Trophoblast cell (in vitro differentiated cells and primary cell): ENCODE measurements around the gene GASK1A.

ENCODE experiments used
- DNase-seq, 2 donors: peaks; one replicate each; pipeline ENCODE4 v3.0.0-alpha.2; 2016
- H2AFZ ChIP-seq: 2 replicates; pipeline ENCODE4 v1.6.1; 2013; ENCODE audit warnings: low read length, moderate library complexity, mild to moderate bottlenecking; ENCODE audit not compliant: insufficient read depth, poor library complexity
- H2AK5ac ChIP-seq: 2 replicates; pipeline ENCODE4 v1.6.1; 2013; ENCODE audit warnings: mild to moderate bottlenecking, low read length
- H2BK120ac ChIP-seq: 2 replicates; pipeline ENCODE4 v1.6.1; 2013; ENCODE audit warnings: low read length, mild to moderate bottlenecking, moderate library complexity; ENCODE audit not compliant: insufficient read depth, poor library complexity
- H2BK12ac ChIP-seq: 2 replicates; pipeline ENCODE4 v1.6.1; 2013; ENCODE audit warnings: mild to moderate bottlenecking, low read length, moderate library complexity
- H2BK5ac ChIP-seq: 2 replicates; pipeline ENCODE4 v1.6.1; 2013; ENCODE audit warnings: low read length, low read depth, moderate library complexity, mild to moderate bottlenecking; ENCODE audit not compliant: poor library complexity
- H3K14ac ChIP-seq: 2 replicates; pipeline ENCODE4 v1.6.1; 2013; ENCODE audit warnings: mild to moderate bottlenecking, low read length
- H3K18ac ChIP-seq: 2 replicates; pipeline ENCODE4 v1.6.1; 2013; ENCODE audit warnings: mild to moderate bottlenecking, low read length
- H3K23ac ChIP-seq: 2 replicates; pipeline ENCODE4 v1.6.1; 2013; ENCODE audit warnings: low read length
- H3K27ac ChIP-seq: 2 replicates; pipeline ENCODE4 v1.5.1; 2013; ENCODE audit warnings: low read depth, mild to moderate bottlenecking, inconsistent platforms, low read length, moderate library complexity
- H3K27me3 ChIP-seq: 2 replicates; pipeline ENCODE4 v1.6.1; 2013; ENCODE audit warnings: inconsistent platforms, mild to moderate bottlenecking, low read length, moderate library complexity; ENCODE audit not compliant: insufficient read depth
- H3K36me3 ChIP-seq, 2 experiments: 1 replicate in 1 of 2; 2 replicates in 1 of 2; pipeline ENCODE4 v1.6.1; 2013; ENCODE audit warnings: low read length in 2 of 2, mild to moderate bottlenecking in 2 of 2, moderate library complexity in 1 of 2; ENCODE audit not compliant: insufficient read depth in 2 of 2, control insufficient read depth in 1 of 2
- H3K4ac ChIP-seq: 2 replicates; pipeline ENCODE4 v1.6.1; 2013; ENCODE audit warnings: low read depth, mild to moderate bottlenecking, low read length, moderate library complexity
- H3K4me1 ChIP-seq, 2 experiments: 1 replicate in 1 of 2; 2 replicates in 1 of 2; pipeline ENCODE4 v1.6.1; 2013; ENCODE audit warnings: low read length in 2 of 2, mild to moderate bottlenecking in 2 of 2, moderate library complexity in 1 of 2; ENCODE audit not compliant: insufficient read depth in 2 of 2, control insufficient read depth in 1 of 2
- H3K4me2 ChIP-seq: 2 replicates; pipeline ENCODE4 v1.6.1; 2013; ENCODE audit warnings: inconsistent platforms, mild to moderate bottlenecking, low read length, moderate library complexity
- H3K4me3 ChIP-seq: 2 replicates; pipeline ENCODE4 v1.5.1; 2013; ENCODE audit warnings: mild to moderate bottlenecking, low read depth, low read length, inconsistent platforms
- H3K79me1 ChIP-seq: one replicate; pipeline ENCODE4 v1.6.1; 2013; ENCODE audit warnings: low read length
- H3K79me2 ChIP-seq: 2 replicates; pipeline ENCODE4 v1.6.1; 2013; ENCODE audit warnings: low read length, mild to moderate bottlenecking; ENCODE audit not compliant: control insufficient read depth, insufficient read depth, poor library complexity
- H3K9ac ChIP-seq: 2 replicates; pipeline ENCODE4 v1.6.1; 2013; ENCODE audit warnings: mild to moderate bottlenecking, low read length
- H3K9me3 ChIP-seq: 2 replicates; pipeline ENCODE4 v1.6.1; 2013; ENCODE audit warnings: low read depth, mild to moderate bottlenecking, control low read depth, inconsistent platforms, low read length; ENCODE audit not compliant: insufficient read depth
- H4K12ac ChIP-seq: 2 replicates; pipeline ENCODE4 v1.6.1; 2013; ENCODE audit warnings: low read depth, mild to moderate bottlenecking, low read length, moderate library complexity
- H4K8ac ChIP-seq: 2 replicates; pipeline ENCODE4 v1.6.1; 2013; ENCODE audit warnings: low read depth, mild to moderate bottlenecking, low read length, moderate library complexity
- H4K91ac ChIP-seq: one replicate; pipeline ENCODE4 v1.6.1; 2013; ENCODE audit warnings: low read depth, mild to moderate bottlenecking, low read length, moderate library complexity
- WGBS: extraction: QIAGEN DNeasy Blood & Tissue Kit; methylation state at CpG from one replicate; pipeline ENCODE4 v1.1.7; 2013; ENCODE audit warnings: missing lambda C conversion rate; ENCODE audit not compliant: insufficient read length, insufficient coverage; ENCODE audit errors: extremely low coverage; 5-methylcytosine and 5-hydroxymethylcytosine counted together

GASK1A gene

DNA sequence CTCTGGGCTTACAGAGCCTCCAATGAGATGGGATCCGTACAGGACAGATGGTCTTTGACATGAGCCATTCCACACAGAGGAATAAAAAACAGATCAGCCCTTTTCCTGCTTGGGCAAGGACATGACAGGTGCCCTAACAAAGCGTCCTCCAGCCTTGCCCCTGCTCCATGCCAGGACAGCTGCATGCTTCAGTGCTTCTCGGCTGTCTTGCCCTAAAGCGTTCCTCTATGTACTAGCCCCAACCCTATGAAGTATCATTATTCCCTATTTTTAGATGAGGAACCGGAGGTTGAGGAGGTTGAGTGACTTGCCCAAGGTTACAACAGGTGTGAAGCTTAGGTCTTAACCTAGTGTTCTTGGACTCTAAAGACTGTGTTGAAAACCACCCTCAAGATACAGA, 116.3 kb downstream of the GASK1A start:
- H3K4ac ChIP-seq = no peak overlapping the region
- no peak overlapping the region for H3K23ac ChIP-seq
- H3K79me2 ChIP-seq = no peaks in the 10 kb centered on the region
- no peak overlapping the region for H3K4me3 ChIP-seq
- H3K18ac ChIP-seq = no peak overlapping the region
- H3K4me1 ChIP-seq = no peaks in the 10 kb centered on the region
- H4K91ac ChIP-seq = no peak overlapping the region
- no peaks in the 10 kb centered on the region for H3K79me1 ChIP-seq
- no CpG with 5 or more reads among the region's 5 CpGs for WGBS
- H3K27ac ChIP-seq = no peak overlapping the region
- H2AFZ ChIP-seq = no peak overlapping the region
- H3K27me3 ChIP-seq = no peaks in the 10 kb centered on the region
- H2AK5ac ChIP-seq = no peak overlapping the region
- no peak overlapping the region for H3K9ac ChIP-seq
- H4K12ac ChIP-seq = no peak overlapping the region
- H4K8ac ChIP-seq = no peak overlapping the region
- no peak overlapping the region for H3K4me2 ChIP-seq
- no peak overlapping the region for H2BK5ac ChIP-seq
- H3K9me3 ChIP-seq = no peaks in the 10 kb centered on the region
- no peaks in the 10 kb centered on the region for H3K36me3 ChIP-seq
- no peak overlapping the region for H3K14ac ChIP-seq
- no peak for DNase-seq
- H2BK120ac ChIP-seq = no peak overlapping the region
- H2BK12ac ChIP-seq = no peak overlapping the region

- no peak overlapping the region for H3K27ac ChIP-seq
- no peak overlapping the region for H3K18ac ChIP-seq
- no peak overlapping the region for H2BK120ac ChIP-seq
- H3K23ac ChIP-seq = no peak overlapping the region
- no peak overlapping the region for H2AK5ac ChIP-seq
- no peak overlapping the region for H2AFZ ChIP-seq
- H4K12ac ChIP-seq = no peak overlapping the region
- no peaks in the 10 kb centered on the region for H3K9me3 ChIP-seq
- H2BK12ac ChIP-seq = no peak overlapping the region
- H4K8ac ChIP-seq = no peak overlapping the region
- H3K4me1 ChIP-seq = no peaks in the 10 kb centered on the region
- WGBS = no CpG with 5 or more reads among the region's 3 CpGs
- H3K27me3 ChIP-seq = no peaks in the 10 kb centered on the region
- no peak overlapping the region for H3K14ac ChIP-seq
- H3K36me3 ChIP-seq = no peaks in the 10 kb centered on the region
- no peak overlapping the region for H3K4me2 ChIP-seq
- no peak overlapping the region for H3K4ac ChIP-seq
- H3K9ac ChIP-seq = no peak overlapping the region
- no peaks in the 10 kb centered on the region for H3K79me2 ChIP-seq
- DNase-seq = no peak
- H4K91ac ChIP-seq = no peak overlapping the region
- no peak overlapping the region for H2BK5ac ChIP-seq
- no peak overlapping the region for H3K4me3 ChIP-seq
- no peaks in the 10 kb centered on the region for H3K79me1 ChIP-seq
These were observed 117.7 kb downstream of the GASK1A start for GRCh38 chr3:43096761-43097160.

- Histone ChIP-seq H2BK120ac (no peak overlapping the region), H3K9ac (no peak overlapping the region), H3K4ac (no peak overlapping the region), H3K4me2 (no peak overlapping the region), H2BK12ac (no peak overlapping the region), H3K79me2 (no peaks in the 10 kb centered on the region), H3K4me3 (no peak overlapping the region), H3K4me1 (no peaks in the 10 kb centered on the region), H2AFZ (no peak overlapping the region), H4K91ac (no peak overlapping the region), H3K9me3 (no peaks in the 10 kb centered on the region), H3K36me3 (no peaks in the 10 kb centered on the region), H2AK5ac (no peak overlapping the region), H3K18ac (no peak overlapping the region), H3K79me1 (no peaks in the 10 kb centered on the region), H2BK5ac (no peak overlapping the region), H4K8ac (no peak overlapping the region), H4K12ac (no peak overlapping the region), H3K23ac (no peak overlapping the region), H3K14ac (no peak overlapping the region), H3K27me3 (no peaks in the 10 kb centered on the region), H3K27ac (no peak overlapping the region)
- no peak for DNase-seq
- WGBS = no CpG with 5 or more reads among the region's 5 CpGs
These were observed 118.4 kb downstream of the GASK1A start for GRCh38 chr3:43097400-43098080.

- no peaks in the 10 kb centered on the region for H3K79me1 ChIP-seq
- H2BK5ac ChIP-seq = no peak overlapping the region
- H3K4me2 ChIP-seq = no peak overlapping the region
- H3K4ac ChIP-seq = no peak overlapping the region
- no peak overlapping the region for H2AFZ ChIP-seq
- no peak overlapping the region for H3K18ac ChIP-seq
- no peak overlapping the region for H4K12ac ChIP-seq
- no peaks in the 10 kb centered on the region for H3K36me3 ChIP-seq
- no peak overlapping the region for H3K23ac ChIP-seq
- no peaks in the 10 kb centered on the region for H3K79me2 ChIP-seq
- WGBS = no CpG with 5 or more reads among the region's 8 CpGs
- DNase-seq = no peak
- no peaks in the 10 kb centered on the region for H3K27me3 ChIP-seq
- no peak overlapping the region for H2BK120ac ChIP-seq
- H3K9ac ChIP-seq = no peak overlapping the region
- H3K9me3 ChIP-seq = no peaks in the 10 kb centered on the region
- no peaks in the 10 kb centered on the region for H3K4me1 ChIP-seq
- H3K4me3 ChIP-seq = no peak overlapping the region
- no peak overlapping the region for H3K27ac ChIP-seq
- H2BK12ac ChIP-seq = no peak overlapping the region
- H4K91ac ChIP-seq = no peak overlapping the region
- H2AK5ac ChIP-seq = no peak overlapping the region
- H3K14ac ChIP-seq = no peak overlapping the region
- H4K8ac ChIP-seq = no peak overlapping the region
These were observed 119.7 kb downstream of the GASK1A start for GRCh38 chr3:43098761-43099160.
